Esophagus squamous epithelium (tissue), 4 donors: ENCODE measurements around the gene RBM4B.

Experiments used
- CTCF ChIP-seq, 6 experiments: fragments of 450-650 bp in 4 of 6; fragments of 200-600 bp in 2 of 6; sonication (generic) in 2 of 6; IDR thresholded peaks; one replicate each; pipeline ENCODE4 v1.5.1; 2016 to 2019; ENCODE audit warnings: antibody characterized with exemption in 6 of 6, mild to moderate bottlenecking in 4 of 6, moderate library complexity in 4 of 6
- POLR2A ChIP-seq, 4 donors: fragments of 450-650 bp; IDR thresholded peaks; one replicate each; pipeline ENCODE4 v1.6.1; 2017; ENCODE audit warnings: antibody characterized with exemption in 4 of 4, mild to moderate bottlenecking in 4 of 4, moderate library complexity in 3 of 4

- TF ChIP-seq CTCF (IDR thresholded peaks at IDR 0.05) (no peak), POLR2A (IDR thresholded peaks at IDR 0.05) (no peak)
Observed at GRCh38 chr11:66720899-66721470, 43.3 kb upstream of the RBM4B start.
